Activated CD4-positive, alpha-beta memory T cell treated with anti-CD3 and anti-CD28 coated beads, Interleukin-2, amount 10 ng/mL, durations not matched to agents 7 days and 5 days (primary cell): ENCODE measurements around the gene HTRA1. TPM values are rescaled to one million over a fixed set of nuclear protein-coding genes. Genes with fewer than 3 reads are reported as not detected.

Experiments used
- CTCF ChIA-PET: fragments of 350-600 bp; sonication (Branson Sonifier 250); formaldehyde crosslinking; loops from one replicate; lab custom pipeline; 2021; ENCODE audit warnings: antibody characterized with exemption, inconsistent platforms; lab: Charles Lee
- POLR2A ChIA-PET: fragments of 350-600 bp; sonication (Branson Sonifier 250); formaldehyde crosslinking; loops from one replicate; lab custom pipeline; 2021; ENCODE audit warnings: antibody characterized with exemption; lab: Charles Lee
- DNase-seq: peaks from one replicate; pipeline ENCODE4 v3.0.0-alpha.2; 2020
- H3K27ac Mint-ChIP-seq: one replicate; pipeline ENCODE4 v1.8.0; 2021; ENCODE audit warnings: mild to moderate bottlenecking, mixed read lengths
- H3K27me3 Mint-ChIP-seq: one replicate; pipeline ENCODE4 v1.8.0; 2021; ENCODE audit warnings: mixed read lengths
- H3K36me3 Mint-ChIP-seq: one replicate; pipeline ENCODE4 v1.8.0; 2021; ENCODE audit warnings: low read depth, mixed read lengths
- H3K4me1 Mint-ChIP-seq: one replicate; pipeline ENCODE4 v1.8.0; 2021; ENCODE audit warnings: mixed read lengths
- H3K4me3 Mint-ChIP-seq: one replicate; pipeline ENCODE4 v1.8.0; 2021; ENCODE audit warnings: mild to moderate bottlenecking, mixed read lengths
- H3K9me3 Mint-ChIP-seq: one replicate; pipeline ENCODE4 v1.8.0; 2021; ENCODE audit warnings: mixed read lengths
- total RNA-seq, 2 experiments: library from RNA; stranded (reverse); gene quantifications; one replicate each; pipeline ENCODE4 v1.2.3, GENCODE V29; 2021

The HTRA1 gene
- total RNA-seq, 2 experiments from 2014 or later: not detected

- H3K27me3 Mint-ChIP-seq: no peaks in the 10 kb centered on the region
- no peaks in the 10 kb centered on the region for H3K9me3 Mint-ChIP-seq
- H3K4me3 Mint-ChIP-seq: no peak overlapping the region
- DNase-seq: no peak
- no peaks in the 10 kb centered on the region for H3K36me3 Mint-ChIP-seq
- POLR2A ChIA-PET: interaction anchor here (1.2 kb wide), 1 partner anchor 15 kb away, joined by 3 read pairs; no protein-coding TSS in a partner anchor
- H3K27ac Mint-ChIP-seq: no peak overlapping the region
- no peaks in the 10 kb centered on the region for H3K4me1 Mint-ChIP-seq
- CTCF ChIA-PET: interaction anchor here (0.7 to 5.7 kb wide), 20 partner anchors 11 to 293 kb away, joined by 3 to 87 read pairs (median 4); partner anchors contain the start of gene PLEKHA1
These were observed 26.0 kb upstream of the HTRA1 start for GRCh38 chr10:122435212-122435827.

GRCh38 chr10:122441961-122442360 lies 19.4 kb upstream of the HTRA1 start:
- no peaks in the 10 kb centered on the region for H3K9me3 Mint-ChIP-seq
- POLR2A ChIA-PET: no interaction called here
- H3K4me3 Mint-ChIP-seq: no peak overlapping the region
- H3K27me3 Mint-ChIP-seq: peaks cover 5% of the 10 kb centered on the region
- CTCF ChIA-PET: interaction anchor here (1.2 kb wide), 1 partner anchor 124 kb away, joined by 3 read pairs; no protein-coding TSS in a partner anchor
- no peaks in the 10 kb centered on the region for H3K36me3 Mint-ChIP-seq
- no peak overlapping the region for H3K27ac Mint-ChIP-seq
- H3K4me1 Mint-ChIP-seq: no peaks in the 10 kb centered on the region
- no peak for DNase-seq

GRCh38 chr10:122445469-122445868 lies 15.9 kb upstream of the HTRA1 start:
- Mint-ChIP-seq H3K36me3 (no peaks in the 10 kb centered on the region), H3K27ac (no peak overlapping the region), H3K27me3 (peaks cover 14% of the 10 kb centered on the region), H3K4me3 (no peak overlapping the region), H3K4me1 (no peaks in the 10 kb centered on the region), H3K9me3 (no peaks in the 10 kb centered on the region)
- ChIA-PET POLR2A (no interaction called here), CTCF (no interaction called here)
- no peak for DNase-seq

GRCh38 chr10:122445904-122446303 lies 15.4 kb upstream of the HTRA1 start:
- POLR2A ChIA-PET: no interaction called here

GRCh38 chr10:122446668-122447423 lies 14.5 kb upstream of the HTRA1 start:
- Mint-ChIP-seq H3K36me3 (no peaks in the 10 kb centered on the region), H3K9me3 (no peaks in the 10 kb centered on the region), H3K27ac (no peak overlapping the region), H3K4me1 (no peaks in the 10 kb centered on the region), H3K4me3 (no peak overlapping the region), H3K27me3 (peaks cover 16% of the 10 kb centered on the region)
- CTCF ChIA-PET: interaction anchor here (1.2 kb wide), 1 partner anchor 119 kb away, joined by 5 read pairs; no protein-coding TSS in a partner anchor
- DNase-seq: no peak
- POLR2A ChIA-PET: no interaction called here

More at GRCh38 chr10:122445904-122446303, 15.4 kb upstream of the HTRA1 start:
- Mint-ChIP-seq H3K27me3 (peaks cover 16% of the 10 kb centered on the region), H3K4me3 (no peak overlapping the region), H3K27ac (no peak overlapping the region), H3K4me1 (no peaks in the 10 kb centered on the region), H3K9me3 (no peaks in the 10 kb centered on the region), H3K36me3 (no peaks in the 10 kb centered on the region)
- CTCF ChIA-PET: interaction anchor here (1.2 kb wide), 1 partner anchor 120 kb away, joined by 5 read pairs; no protein-coding TSS in a partner anchor
- no peak for DNase-seq

GRCh38 chr10:122448600-122448999 lies 12.8 kb upstream of the HTRA1 start:
- Mint-ChIP-seq H3K9me3 (no peaks in the 10 kb centered on the region), H3K27me3 (peaks cover 16% of the 10 kb centered on the region), H3K27ac (no peak overlapping the region), H3K4me3 (no peak overlapping the region), H3K36me3 (no peaks in the 10 kb centered on the region), H3K4me1 (no peaks in the 10 kb centered on the region)
- no peak for DNase-seq
- POLR2A ChIA-PET: no interaction called here
- CTCF ChIA-PET: no interaction called here

- Mint-ChIP-seq H3K27me3 (peaks cover 16% of the 10 kb centered on the region), H3K27ac (no peak overlapping the region), H3K4me3 (no peak overlapping the region), H3K4me1 (no peaks in the 10 kb centered on the region), H3K9me3 (no peaks in the 10 kb centered on the region), H3K36me3 (no peaks in the 10 kb centered on the region)
- ChIA-PET CTCF (no interaction called here), POLR2A (no interaction called here)
- no peak for DNase-seq
These were observed 12.2 kb upstream of the HTRA1 start for GRCh38 chr10:122449153-122449552.

GRCh38 chr10:122450353-122450990 lies 10.9 kb upstream of the HTRA1 start:
- no peak overlapping the region for H3K27ac Mint-ChIP-seq
- ChIA-PET POLR2A (no interaction called here), CTCF (no interaction called here)
- H3K36me3 Mint-ChIP-seq: no peaks in the 10 kb centered on the region
- no peaks in the 10 kb centered on the region for H3K4me1 Mint-ChIP-seq
- no peak overlapping the region for H3K4me3 Mint-ChIP-seq
- H3K27me3 Mint-ChIP-seq: peaks cover 11% of the 10 kb centered on the region
- no peaks in the 10 kb centered on the region for H3K9me3 Mint-ChIP-seq
- DNase-seq: no peak

- H3K36me3 Mint-ChIP-seq: no peaks in the 10 kb centered on the region
- H3K4me1 Mint-ChIP-seq: no peaks in the 10 kb centered on the region
- peaks cover 29% of the 10 kb centered on the region for H3K27me3 Mint-ChIP-seq
- H3K27ac Mint-ChIP-seq: no peak overlapping the region
- H3K4me3 Mint-ChIP-seq: no peak overlapping the region
- no peaks in the 10 kb centered on the region for H3K9me3 Mint-ChIP-seq
- POLR2A ChIA-PET: no interaction called here
- no peak for DNase-seq
- CTCF ChIA-PET: interaction anchor here (0.7 kb wide), 1 partner anchor 112 kb away, joined by 3 read pairs; no protein-coding TSS in a partner anchor
These were observed 7.3 kb upstream of the HTRA1 start for GRCh38 chr10:122454071-122454470.

- H3K36me3 Mint-ChIP-seq: no peaks in the 10 kb centered on the region
- H3K27me3 Mint-ChIP-seq: peaks cover 29% of the 10 kb centered on the region
- H3K4me3 Mint-ChIP-seq: no peak within 1 kb of the TSS
- no peak within 1 kb of the TSS for H3K27ac Mint-ChIP-seq
- ChIA-PET CTCF (interaction anchor here (1.4 kb wide), 1 partner anchor 112 kb away, joined by 3 read pairs; no protein-coding TSS in a partner anchor), POLR2A (no interaction called here)
- H3K4me1 Mint-ChIP-seq: no peaks in the 10 kb centered on the region
- no peaks in the 10 kb centered on the region for H3K9me3 Mint-ChIP-seq
- no peak for DNase-seq
These were observed 6.7 kb upstream of the HTRA1 start, which contains the start of gene ARMS2 for GRCh38 chr10:122454603-122455080. TSS of gene ARMS2 (plus strand) at chr10:122454653. CDS start at chr10:122454728, 75 bp downstream.

- Mint-ChIP-seq H3K9me3 (no peaks in the 10 kb centered on the region), H3K27me3 (peaks cover 34% of the 10 kb centered on the region), H3K36me3 (no peaks in the 10 kb centered on the region), H3K4me1 (no peaks in the 10 kb centered on the region), H3K27ac (no peak overlapping the region), H3K4me3 (no peak overlapping the region)
- ChIA-PET CTCF (interaction anchor here (1.4 kb wide), 1 partner anchor 113 kb away, joined by 3 read pairs; no protein-coding TSS in a partner anchor), POLR2A (no interaction called here)
- DNase-seq: no peak
These were observed 5.8 kb upstream of the HTRA1 start for GRCh38 chr10:122455376-122456079.

- no peak for DNase-seq
- peaks cover 43% of the 10 kb centered on the region for H3K27me3 Mint-ChIP-seq
- no peak overlapping the region for H3K4me3 Mint-ChIP-seq
- ChIA-PET CTCF (no interaction called here), POLR2A (no interaction called here)
- no peaks in the 10 kb centered on the region for H3K9me3 Mint-ChIP-seq
- H3K4me1 Mint-ChIP-seq: peaks cover 6% of the 10 kb centered on the region
- H3K36me3 Mint-ChIP-seq: no peaks in the 10 kb centered on the region
- no peak overlapping the region for H3K27ac Mint-ChIP-seq
These were observed 3.4 kb upstream of the HTRA1 start for GRCh38 chr10:122457934-122458333.
